ENCODE data around the gene GTF2I. TPM values are rescaled to one million over a fixed set of nuclear protein-coding genes. Genes with fewer than 3 reads are reported as not detected.
"Not testable (repeated sequence)": the region's sequence is repeated elsewhere in the genome, so short reads cannot be mapped to it uniquely, and the experiment has no call there.

The GTF2I gene
- total RNA-seq, 4 donors from 2014 or later: 144 to 191 (median 156) TPM

DNA sequence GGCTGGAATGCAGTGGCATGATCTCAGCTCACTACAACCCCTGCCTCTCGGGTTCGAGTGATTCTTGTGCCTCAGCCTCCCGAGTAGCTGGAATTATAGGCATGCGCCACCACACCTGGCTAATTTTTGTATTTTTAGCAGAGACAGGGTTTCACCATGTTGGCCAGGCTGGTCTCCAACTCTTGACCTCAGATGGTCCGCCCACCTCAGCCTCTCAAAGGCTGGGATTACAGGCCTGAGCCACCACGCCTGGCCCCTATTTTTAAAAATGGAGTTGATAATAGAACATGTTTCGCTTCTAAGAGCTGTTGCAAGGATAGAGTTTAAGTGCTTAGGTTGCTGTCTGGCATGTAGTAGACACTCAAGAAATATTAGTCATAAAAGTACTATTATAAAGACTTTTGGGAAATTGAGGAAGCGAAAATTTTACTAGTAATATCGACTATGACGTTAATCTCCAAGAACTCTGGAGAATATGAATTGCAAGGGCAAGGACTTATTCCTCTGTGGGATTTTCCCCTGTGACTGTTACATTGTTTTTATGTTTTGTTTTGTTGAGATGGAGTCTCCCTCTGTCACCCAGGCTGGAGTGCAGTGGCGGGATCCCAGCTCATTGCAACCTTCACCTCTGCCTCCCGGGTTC, 7.9 kb downstream of the GTF2I start:
- no peak for DNase-seq (ENCODE audit: low spot score in 2 of 2)

DNA sequence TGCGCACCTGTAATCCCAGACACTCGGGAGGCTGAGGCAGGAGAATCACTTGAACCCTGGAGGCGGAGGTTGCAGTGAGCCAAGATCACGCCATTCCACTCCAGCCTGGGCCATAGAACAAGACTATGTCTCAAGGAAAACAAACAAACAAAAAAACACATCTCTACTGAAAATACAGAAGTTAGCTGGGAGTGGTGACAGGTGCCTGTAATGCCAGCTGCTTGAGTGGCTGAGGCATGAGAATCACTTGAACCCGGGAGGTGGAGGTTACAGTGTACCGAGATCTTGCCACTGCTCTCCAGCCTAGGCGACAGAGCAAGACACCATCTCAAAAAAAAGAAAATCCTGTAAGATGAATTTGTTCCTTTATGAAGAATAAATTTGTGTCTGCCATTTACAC, 9.5 kb downstream of the GTF2I start:
- DNase-seq (ENCODE audit: low spot score in 2 of 2); H3K4me3 ChIP-seq (ENCODE audit: low read depth, poor library complexity, severe bottlenecking); intact Hi-C loops (cut with DNase I; ENCODE audit: low total_unique reads): not testable (repeated sequence)
- 93 to 97% methylated on average over 7 of the region's 7 CpGs for WGBS, 2 donors

More for the DNA sequence above, 7.9 kb downstream of the GTF2I start:
- intact Hi-C loops (cut with DNase I; ENCODE audit: low total_unique reads): no loop called here
- no peak overlapping the region for H3K4me3 ChIP-seq (ENCODE audit: low read depth, poor library complexity, severe bottlenecking)
- TF ChIP-seq, protein P1, sequence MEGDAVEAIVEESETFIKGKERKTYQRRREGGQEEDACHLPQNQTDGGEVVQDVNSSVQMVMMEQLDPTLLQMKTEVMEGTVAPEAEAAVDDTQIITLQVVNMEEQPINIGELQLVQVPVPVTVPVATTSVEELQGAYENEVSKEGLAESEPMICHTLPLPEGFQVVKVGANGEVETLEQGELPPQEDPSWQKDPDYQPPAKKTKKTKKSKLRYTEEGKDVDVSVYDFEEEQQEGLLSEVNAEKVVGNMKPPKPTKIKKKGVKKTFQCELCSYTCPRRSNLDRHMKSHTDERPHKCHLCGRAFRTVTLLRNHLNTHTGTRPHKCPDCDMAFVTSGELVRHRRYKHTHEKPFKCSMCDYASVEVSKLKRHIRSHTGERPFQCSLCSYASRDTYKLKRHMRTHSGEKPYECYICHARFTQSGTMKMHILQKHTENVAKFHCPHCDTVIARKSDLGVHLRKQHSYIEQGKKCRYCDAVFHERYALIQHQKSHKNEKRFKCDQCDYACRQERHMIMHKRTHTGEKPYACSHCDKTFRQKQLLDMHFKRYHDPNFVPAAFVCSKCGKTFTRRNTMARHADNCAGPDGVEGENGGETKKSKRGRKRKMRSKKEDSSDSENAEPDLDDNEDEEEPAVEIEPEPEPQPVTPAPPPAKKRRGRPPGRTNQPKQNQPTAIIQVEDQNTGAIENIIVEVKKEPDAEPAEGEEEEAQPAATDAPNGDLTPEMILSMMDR (IDR thresholded peaks at IDR 0.05): no peak
- no peak for TF ChIP-seq POLR2A (IDR thresholded peaks at IDR 0.05)
- 91 to 96% methylated on average over 12 of the region's 12 CpGs for WGBS, 2 donors

DNA sequence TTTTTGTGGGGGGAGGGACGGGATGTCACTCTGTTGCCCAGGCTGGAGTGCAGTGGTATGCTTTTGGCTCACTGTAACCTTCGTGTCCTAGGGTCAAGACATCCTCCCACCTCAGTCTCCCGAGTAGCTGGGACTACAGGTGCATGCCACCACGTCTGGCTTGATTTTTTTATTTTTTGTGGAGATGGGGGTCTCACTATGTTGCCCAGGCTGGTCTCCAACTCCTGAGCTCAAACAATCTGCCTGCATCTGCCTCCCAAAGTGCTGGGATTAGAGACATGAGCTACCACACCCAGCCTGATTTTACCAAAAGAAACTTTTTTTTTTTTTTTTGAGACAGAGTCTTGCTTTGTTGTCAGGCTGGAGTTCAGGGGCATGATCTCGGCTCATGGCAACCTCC, 10.0 kb downstream of the GTF2I start:
- DNase-seq (ENCODE audit: low spot score in 2 of 2); H3K4me3 ChIP-seq (ENCODE audit: low read depth, poor library complexity, severe bottlenecking); intact Hi-C loops (cut with DNase I; ENCODE audit: low total_unique reads): not testable (repeated sequence)
- 90 to 93% methylated on average over 5 of the region's 5 CpGs for WGBS, 2 donors

DNA sequence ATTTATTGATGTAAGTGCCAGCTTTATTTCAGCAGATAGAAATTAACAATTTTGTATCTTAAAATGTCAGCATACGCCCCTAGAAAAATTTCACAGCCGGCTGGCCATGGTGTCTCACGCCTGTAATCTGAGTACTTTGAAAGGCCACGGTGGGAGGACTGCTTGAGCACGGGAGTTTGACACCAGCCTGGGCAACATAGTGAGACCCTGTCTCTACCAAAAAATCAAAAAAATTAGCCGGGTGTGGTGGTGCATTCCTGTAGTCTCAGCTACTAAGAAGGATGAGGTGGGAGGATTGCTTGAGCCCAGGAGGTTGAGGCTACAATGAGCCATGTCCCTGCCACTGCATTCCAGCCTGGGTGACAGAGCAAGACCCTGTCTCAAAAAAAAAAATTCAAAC, 14.1 kb downstream of the GTF2I start:
- DNase-seq (ENCODE audit: low spot score in 2 of 2): no peak
- TF ChIP-seq POLR2A (IDR thresholded peaks at IDR 0.05): no peak
- TF ChIP-seq, protein P1 (IDR thresholded peaks at IDR 0.05): no peak
- 73 to 86% methylated on average over 6 of the region's 6 CpGs for WGBS, 2 donors
- no peak overlapping the region for H3K4me3 ChIP-seq (ENCODE audit: low read depth, poor library complexity, severe bottlenecking)
- intact Hi-C loops (cut with DNase I; ENCODE audit: low total_unique reads): no loop called here

DNA sequence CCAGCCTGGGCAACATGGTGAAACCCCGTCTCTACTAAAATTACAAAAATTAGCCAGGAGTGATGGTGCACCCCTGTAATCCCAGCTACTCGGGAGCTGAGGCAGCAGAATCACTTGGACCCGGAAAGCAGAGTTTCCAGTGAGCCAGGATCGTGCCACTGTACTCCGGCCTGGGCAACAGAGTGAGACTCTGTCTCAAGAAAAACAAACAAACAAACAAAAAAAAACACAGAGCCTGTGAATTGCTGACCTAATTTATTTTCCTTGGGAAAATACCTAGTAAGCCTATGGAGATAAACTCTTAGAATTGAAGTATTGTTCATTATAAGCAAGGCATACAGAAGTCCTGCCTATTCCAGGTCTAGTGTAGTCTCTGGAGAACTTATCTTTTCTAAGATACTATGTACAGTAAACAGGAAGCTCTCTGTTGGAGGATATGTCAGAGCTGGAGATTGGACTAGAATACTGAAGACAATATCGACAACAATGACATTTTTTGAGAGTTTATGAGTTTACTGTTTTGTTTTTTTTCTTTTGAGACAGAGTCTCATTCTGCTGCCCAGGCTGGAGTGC, 14.9 kb downstream of the GTF2I start:
- TF ChIP-seq, protein P1 (IDR thresholded peaks at IDR 0.05): no peak
- TF ChIP-seq POLR2A (IDR thresholded peaks at IDR 0.05): no peak
- DNase-seq (ENCODE audit: low spot score in 2 of 2): no peak
- intact Hi-C loops (cut with DNase I; ENCODE audit: low total_unique reads): no loop called here
- WGBS, 2 donors: 75 to 77% methylated on average over 6 of the region's 6 CpGs
- no peak overlapping the region for H3K4me3 ChIP-seq (ENCODE audit: low read depth, poor library complexity, severe bottlenecking)

DNA sequence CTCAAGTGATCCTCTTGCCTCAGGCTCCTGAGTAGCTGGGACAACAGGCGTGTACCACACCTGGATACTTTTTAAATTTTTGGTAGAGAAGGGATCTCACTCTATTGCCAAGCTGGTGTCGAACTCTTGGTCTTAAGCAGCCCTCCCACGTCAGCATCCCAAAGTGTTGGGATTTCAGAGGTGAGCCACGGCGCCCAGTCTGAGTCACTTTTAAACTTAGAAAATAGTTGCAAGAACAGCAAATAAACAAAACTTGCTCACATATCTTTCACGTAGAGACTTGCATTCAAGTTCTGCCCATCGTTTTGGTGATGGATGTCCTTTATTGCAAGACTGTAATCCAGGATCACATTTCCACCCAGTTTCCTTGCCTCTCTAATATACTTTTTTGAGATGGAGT, 16.6 kb downstream of the GTF2I start:
- no peak for TF ChIP-seq POLR2A (IDR thresholded peaks at IDR 0.05)
- TF ChIP-seq, protein P1 (IDR thresholded peaks at IDR 0.05): no peak
- intact Hi-C loops (cut with DNase I; ENCODE audit: low total_unique reads): no loop called here
- DNase-seq (ENCODE audit: low spot score in 2 of 2): no peak
- no peak overlapping the region for H3K4me3 ChIP-seq (ENCODE audit: low read depth, poor library complexity, severe bottlenecking)
- 72 to 79% methylated on average over 7 of the region's 7 CpGs for WGBS, 2 donors

DNA sequence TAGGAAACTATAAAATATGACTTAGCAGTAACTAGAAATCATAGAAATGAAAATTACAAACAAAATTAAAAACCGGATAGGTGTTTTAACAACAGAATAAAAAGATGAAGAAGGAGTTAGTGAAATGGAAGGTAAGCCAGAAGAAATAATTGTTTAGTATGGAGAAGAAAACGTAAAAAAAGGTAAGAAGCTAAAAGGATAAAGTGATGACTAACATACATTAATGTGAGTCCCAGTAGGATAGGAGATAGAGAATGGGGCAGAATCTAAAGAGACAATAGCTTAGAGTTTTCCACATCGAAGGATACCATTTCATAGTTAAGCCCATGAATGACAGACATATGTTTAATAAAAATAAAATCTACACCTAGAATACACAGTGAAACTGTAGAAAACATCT, 25.3 kb downstream of the GTF2I start:
- intact Hi-C loops (cut with DNase I; ENCODE audit: low total_unique reads): no loop called here
- TF ChIP-seq, protein P1 (IDR thresholded peaks at IDR 0.05): no peak
- TF ChIP-seq POLR2A (IDR thresholded peaks at IDR 0.05): no peak
- no peak for DNase-seq (ENCODE audit: low spot score in 2 of 2)
- no peak overlapping the region for H3K4me3 ChIP-seq (ENCODE audit: low read depth, poor library complexity, severe bottlenecking)
- WGBS, 2 donors: 93 to 97% methylated on average over 3 of the region's 3 CpGs

All from lower leg skin (tissue), 4 donors.